WERI-Rb-1 (cell line): ENCODE data around the gene P2RY12.

ENCODE experiments used
- DNase-seq: peaks from one replicate; pipeline ENCODE4 v3.0.0-alpha.2; 2020
- H3K27ac ChIP-seq: fragments of 250-450 bp; sonication (Bioruptor Pico); 2 replicates; pipeline ENCODE4 v1.5.1; 2020; ENCODE audit warnings: mild to moderate bottlenecking, moderate library complexity
- H3K27me3 ChIP-seq: fragments of 250-450 bp; sonication (Bioruptor Pico); 2 replicates; pipeline ENCODE4 v1.5.1; 2021; ENCODE audit warnings: mild to moderate bottlenecking, low read depth, moderate library complexity; ENCODE audit not compliant: insufficient read depth, severe bottlenecking
- H3K36me3 ChIP-seq: fragments of 250-450 bp; sonication (Bioruptor Pico); 2 replicates; pipeline ENCODE4 v1.5.1; 2020; ENCODE audit warnings: mild to moderate bottlenecking, moderate library complexity
- H3K4me3 ChIP-seq: 2 replicates; pipeline ENCODE4 v1.5.1; 2011; ENCODE audit warnings: low read depth, mild to moderate bottlenecking, control low read depth, low read length
- H3K9me3 ChIP-seq: fragments of 250-450 bp; sonication (Bioruptor Pico); 2 replicates; pipeline ENCODE4 v1.5.1; 2021; ENCODE audit warnings: mild to moderate bottlenecking, moderate library complexity; ENCODE audit not compliant: severe bottlenecking
- TF ChIP-seq, protein P1 (sequence below): IDR thresholded peaks from 2 replicates; pipeline ENCODE4 v1.5.1; 2011; ENCODE audit warnings: low read depth, mild to moderate bottlenecking, control low read depth, inconsistent platforms, low read length

Gene P2RY12

DNA sequence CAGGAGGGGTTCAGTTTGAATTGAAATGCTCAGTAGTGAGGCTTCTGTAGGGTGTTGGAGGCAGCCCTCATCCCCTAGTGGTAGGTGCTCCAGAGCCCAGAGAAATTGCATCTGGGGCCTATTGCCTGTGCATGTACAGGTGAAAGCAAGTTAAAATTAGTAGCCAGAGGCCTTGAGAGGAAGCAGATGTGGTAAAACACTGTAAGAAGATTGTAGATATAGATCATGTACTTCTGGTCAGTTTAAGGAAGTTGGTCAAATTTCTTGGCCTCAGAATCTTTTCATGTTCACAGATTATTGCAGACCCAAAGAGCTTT, 41.7 kb upstream of the P2RY12 start:
- no peak for DNase-seq

DNA sequence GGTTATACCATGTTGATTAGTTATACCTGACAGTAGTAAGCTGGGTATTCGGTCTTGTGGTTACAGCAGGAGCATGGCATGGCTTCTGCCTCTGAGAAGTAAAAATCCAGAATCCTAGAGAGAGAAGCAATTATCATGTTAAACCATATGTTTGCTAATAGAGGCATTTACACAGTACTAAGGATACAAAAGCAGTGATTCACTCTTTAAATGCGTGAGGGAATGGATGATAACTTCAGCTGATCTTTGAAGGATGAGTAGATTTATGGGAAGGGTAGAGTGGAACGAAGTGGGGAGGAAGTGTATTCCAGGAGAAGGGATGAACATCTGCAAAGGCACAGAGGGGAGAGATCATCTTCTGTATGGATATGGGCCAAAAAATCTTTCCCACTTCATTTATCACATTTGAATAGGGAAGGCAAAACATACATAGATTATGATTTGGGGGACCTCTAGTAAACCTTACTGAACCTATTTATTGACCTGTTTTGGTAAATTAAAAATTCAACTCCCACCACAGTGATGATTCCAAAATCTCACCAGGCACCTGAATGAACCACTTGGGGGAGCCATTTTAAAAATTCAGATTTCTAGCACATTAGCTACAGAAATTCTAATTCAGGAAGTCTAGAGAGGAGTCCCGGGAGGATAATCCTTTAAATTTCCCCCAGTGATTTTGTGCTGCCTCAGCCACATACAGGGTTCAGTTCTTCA, 41.2 kb upstream of the P2RY12 start:
- Histone ChIP-seq H3K9me3 (no peaks in the 10 kb centered on the region), H3K36me3 (no peaks in the 10 kb centered on the region), H3K27ac (no peak overlapping the region), H3K4me3 (no peak overlapping the region), H3K27me3 (no peaks in the 10 kb centered on the region)
- DNase-seq = no peak
- TF ChIP-seq, protein P1, sequence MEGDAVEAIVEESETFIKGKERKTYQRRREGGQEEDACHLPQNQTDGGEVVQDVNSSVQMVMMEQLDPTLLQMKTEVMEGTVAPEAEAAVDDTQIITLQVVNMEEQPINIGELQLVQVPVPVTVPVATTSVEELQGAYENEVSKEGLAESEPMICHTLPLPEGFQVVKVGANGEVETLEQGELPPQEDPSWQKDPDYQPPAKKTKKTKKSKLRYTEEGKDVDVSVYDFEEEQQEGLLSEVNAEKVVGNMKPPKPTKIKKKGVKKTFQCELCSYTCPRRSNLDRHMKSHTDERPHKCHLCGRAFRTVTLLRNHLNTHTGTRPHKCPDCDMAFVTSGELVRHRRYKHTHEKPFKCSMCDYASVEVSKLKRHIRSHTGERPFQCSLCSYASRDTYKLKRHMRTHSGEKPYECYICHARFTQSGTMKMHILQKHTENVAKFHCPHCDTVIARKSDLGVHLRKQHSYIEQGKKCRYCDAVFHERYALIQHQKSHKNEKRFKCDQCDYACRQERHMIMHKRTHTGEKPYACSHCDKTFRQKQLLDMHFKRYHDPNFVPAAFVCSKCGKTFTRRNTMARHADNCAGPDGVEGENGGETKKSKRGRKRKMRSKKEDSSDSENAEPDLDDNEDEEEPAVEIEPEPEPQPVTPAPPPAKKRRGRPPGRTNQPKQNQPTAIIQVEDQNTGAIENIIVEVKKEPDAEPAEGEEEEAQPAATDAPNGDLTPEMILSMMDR = no peak

More for the DNA sequence above, 41.7 kb upstream of the P2RY12 start:
- H3K27me3 ChIP-seq = no peaks in the 10 kb centered on the region
- no peaks in the 10 kb centered on the region for H3K36me3 ChIP-seq
- H3K27ac ChIP-seq = no peak overlapping the region
- H3K9me3 ChIP-seq = no peaks in the 10 kb centered on the region
- TF ChIP-seq, protein P1 = no peak
- H3K4me3 ChIP-seq = no peak overlapping the region

DNA sequence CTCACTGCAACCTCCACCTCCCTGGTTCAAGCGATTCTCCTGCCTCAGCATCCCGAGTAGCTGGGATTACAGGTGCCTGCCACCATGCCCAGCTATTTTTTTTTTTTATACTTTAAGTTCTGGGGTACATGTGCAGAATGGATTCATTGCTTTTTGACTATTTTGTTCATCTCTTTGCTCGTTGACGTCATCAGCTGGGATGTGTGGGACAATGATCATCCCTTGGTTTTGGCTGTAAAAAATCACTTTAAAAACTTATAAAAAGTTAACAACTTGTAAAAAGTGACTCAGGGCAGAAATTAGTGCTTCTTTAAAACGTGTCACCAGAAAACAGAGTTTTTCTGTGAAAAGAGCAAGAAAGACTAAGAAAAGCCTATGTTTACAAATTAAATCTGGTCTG, 38.5 kb upstream of the P2RY12 start:
- Histone ChIP-seq H3K27me3 (no peaks in the 10 kb centered on the region), H3K4me3 (no peak overlapping the region), H3K27ac (no peak overlapping the region), H3K36me3 (no peaks in the 10 kb centered on the region), H3K9me3 (no peaks in the 10 kb centered on the region)
- TF ChIP-seq, protein P1 = no peak
- DNase-seq = no peak

DNA sequence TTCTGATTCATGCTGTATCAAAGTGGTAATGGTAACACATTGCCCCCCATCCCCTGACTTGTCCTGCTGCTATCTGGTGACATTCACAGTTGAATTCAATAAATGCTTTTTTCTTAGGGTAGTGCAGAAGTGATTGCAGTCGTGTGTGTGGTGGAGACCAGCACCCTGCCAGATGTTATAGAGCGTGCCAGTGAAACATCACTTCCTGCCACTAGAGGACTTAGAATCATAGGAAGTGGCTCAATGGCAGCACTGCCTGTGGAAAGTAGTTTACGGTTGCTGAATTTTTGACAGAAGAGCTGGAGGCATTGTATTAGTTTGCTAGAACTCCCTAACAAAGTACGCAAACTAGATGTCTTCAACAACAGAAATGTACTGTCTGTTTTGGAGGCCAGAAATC, 37.4 kb upstream of the P2RY12 start:
- Histone ChIP-seq H3K36me3 (no peaks in the 10 kb centered on the region), H3K27ac (no peak overlapping the region), H3K27me3 (no peaks in the 10 kb centered on the region), H3K4me3 (no peak overlapping the region), H3K9me3 (no peaks in the 10 kb centered on the region)
- TF ChIP-seq, protein P1 = no peak
- no peak for DNase-seq

DNA sequence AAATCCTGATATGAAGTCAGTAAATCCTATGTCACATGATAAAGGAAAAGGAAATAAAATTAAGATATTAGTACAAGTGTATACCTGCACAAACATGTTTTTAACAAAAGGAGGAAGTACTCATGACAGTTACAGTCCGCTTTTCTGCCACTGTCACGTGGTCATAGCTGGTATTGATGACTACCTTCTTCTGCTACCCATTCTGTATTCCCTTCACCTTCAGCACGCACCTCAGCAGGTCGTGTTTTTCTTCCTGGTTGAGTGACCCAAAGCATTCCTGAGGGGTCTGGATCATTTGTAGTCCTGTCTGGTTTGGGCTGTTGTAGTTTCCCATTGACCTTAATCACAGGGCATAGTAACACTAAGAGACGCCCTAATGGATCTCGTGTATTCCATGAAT, 35.3 kb upstream of the P2RY12 start:
- Histone ChIP-seq H3K27me3 (no peaks in the 10 kb centered on the region), H3K27ac (no peak overlapping the region), H3K36me3 (no peaks in the 10 kb centered on the region), H3K9me3 (no peaks in the 10 kb centered on the region), H3K4me3 (no peak overlapping the region)
- TF ChIP-seq, protein P1 = no peak
- no peak for DNase-seq

DNA sequence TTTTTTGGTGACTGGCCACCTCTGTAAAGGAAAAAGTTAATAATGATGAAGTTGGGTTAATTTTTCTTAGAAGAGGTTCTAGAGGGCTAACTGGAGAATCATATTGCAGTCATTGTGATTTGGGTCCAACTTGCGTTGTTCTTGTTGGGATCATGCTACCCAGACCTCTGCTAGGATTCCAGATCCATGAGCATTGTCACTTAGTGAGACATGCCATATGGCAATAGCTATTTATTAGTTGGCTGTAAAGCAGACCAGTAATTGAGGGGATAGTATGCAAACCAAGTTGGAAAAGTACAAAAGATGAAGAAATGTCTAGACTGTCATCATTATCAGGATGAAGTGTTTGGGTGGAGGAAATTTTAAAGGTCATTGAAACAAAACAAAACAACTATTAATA, 30.7 kb upstream of the P2RY12 start:
- TF ChIP-seq, protein P1 = no peak
- no peak for DNase-seq
- Histone ChIP-seq H3K27me3 (no peaks in the 10 kb centered on the region), H3K4me3 (no peak overlapping the region), H3K9me3 (no peaks in the 10 kb centered on the region), H3K36me3 (no peaks in the 10 kb centered on the region), H3K27ac (no peak overlapping the region)
